ENCODE data around the gene STON2.
A peak's percentile ranks its signal among the peaks of the same experiment; 100 is the strongest.

The STON2 gene

DNA sequence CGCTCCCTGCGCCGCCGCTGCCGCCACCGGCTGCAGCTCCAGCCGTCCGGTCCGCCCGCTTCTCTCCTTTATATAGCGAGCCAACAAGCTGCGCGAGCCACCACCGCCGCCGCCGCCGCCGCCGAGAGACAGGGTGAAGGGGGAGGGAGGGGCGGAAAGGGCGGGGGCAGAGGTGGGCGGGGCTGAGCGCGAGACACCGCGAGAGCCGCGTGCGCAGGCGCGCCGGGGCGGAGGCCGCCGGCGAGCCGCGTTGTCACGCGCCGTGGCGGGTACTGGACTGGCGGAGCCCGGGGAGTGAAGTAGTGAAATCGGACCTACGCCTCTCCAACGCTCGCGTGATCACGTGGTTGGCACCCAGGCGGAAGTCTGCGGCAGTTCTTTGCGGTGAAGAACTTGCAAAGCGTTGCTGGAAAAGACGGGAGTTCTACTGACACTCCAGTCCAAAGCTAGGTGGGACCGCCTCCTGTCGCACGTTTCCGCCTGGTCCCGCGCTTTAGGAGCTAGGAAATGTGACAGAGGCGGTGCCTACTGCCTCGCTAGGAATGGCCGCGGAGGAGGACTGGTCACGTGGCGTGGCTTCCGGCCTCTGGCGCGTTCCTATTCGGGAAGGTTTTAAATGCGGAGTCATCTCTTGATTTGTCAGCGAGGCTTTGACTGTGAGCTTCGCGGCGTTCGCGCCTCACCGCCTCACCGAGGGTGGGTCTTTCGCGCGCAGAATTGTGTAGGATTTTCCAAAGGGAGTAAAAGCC, 179.1 kb downstream of the STON2 start, which contains the start of gene GTF2A1:
Gene GTF2A1 (minus strand): TSS at position 130 of the 749 bp plus-strand sequence. CDS start 441 bp downstream, outside the sequence.
- DNase-seq (ENCODE audit: low spot score), result peak; percentile 94

GRCh38 chr14:81220580-81220829, 179.6 kb downstream of the STON2 start:
- no peak for DNase-seq (ENCODE audit: low spot score)

DNA sequence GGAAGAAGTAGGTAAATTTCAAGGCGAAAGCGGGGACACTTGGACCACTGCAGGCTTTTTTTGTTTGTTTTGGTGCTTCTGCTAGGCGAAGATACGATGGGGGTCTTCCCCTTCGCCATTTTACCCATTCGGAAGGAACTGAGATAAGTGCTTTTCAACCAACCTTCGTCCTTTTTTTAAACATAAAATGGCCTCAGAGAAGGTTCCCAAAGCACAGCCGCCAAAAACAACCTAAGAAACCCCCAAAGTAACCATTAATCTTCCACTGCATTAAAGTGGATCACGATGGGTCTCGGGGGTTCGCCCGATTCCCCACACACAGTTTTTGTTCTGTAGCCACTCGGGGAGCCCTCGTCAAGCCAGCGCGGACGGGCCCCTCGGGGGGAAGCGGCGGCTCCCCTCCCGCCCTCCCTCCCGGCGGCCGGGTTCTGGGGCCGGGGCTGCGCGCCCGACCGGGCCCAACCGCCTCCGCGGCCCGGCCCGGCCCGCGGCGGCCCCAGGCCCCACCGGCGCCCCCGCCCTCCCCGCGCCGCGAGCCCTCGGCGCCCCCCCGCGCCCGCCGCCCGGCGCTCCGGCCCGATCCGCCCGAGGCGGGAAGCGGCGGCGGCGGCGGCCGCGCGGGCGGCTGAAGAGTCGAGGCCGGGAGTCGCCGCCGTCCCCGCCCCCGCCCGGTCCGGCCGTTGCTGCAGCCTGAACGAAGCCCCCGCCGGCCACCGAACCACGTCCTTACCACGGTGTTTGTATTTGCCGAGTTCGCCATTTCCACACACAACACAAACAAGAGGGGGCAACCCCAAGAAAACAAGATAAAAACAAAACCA, 180.2 kb downstream of the STON2 start:
- DNase-seq (ENCODE audit: low spot score), result peak; percentile 39

DNA sequence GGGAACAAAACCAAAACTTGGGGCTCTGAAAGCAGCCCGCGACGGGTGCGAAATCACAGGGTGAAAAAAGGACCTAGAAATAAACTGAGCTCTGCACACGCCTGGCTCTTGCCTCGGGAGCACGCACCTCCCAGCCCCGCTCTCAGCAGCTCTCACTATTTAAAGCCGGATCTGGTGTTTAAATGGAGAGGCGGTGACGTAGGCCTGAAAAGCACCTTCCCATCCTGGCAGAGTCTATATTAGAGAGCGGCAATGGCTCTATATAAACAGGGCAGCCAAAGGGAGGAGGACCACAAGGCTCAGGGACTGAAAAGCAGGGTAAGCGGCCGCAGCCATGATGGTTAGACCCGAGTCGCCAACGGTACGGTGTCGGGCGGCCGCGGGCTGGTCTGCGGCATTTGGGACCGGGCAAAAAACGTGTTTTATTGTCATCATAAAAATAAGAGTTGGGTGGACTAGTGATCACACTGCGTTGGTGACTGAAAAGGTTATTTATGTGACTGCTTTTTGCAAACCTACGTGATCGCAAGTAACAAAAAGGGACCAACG, 180.8 kb downstream of the STON2 start:
- DNase-seq (ENCODE audit: low spot score), result peak; percentile 94

- DNase-seq (ENCODE audit: low spot score), result peak; percentile 57
These were observed 188.3 kb downstream of the STON2 start for GRCh38 chr14:81211844-81212243.
